Skeletal muscle cell (primary cell): Measurements from ENCODE around the gene TGFBR3.

Experiments
- DNase-seq: peaks from one replicate; pipeline ENCODE4 v3.0.0-alpha.2; 2010; ENCODE audit warnings: low read depth
- H3K4me3 ChIP-seq: 2 replicates; pipeline ENCODE4 v1.5.1; 2011; ENCODE audit warnings: low read depth, mild to moderate bottlenecking, control low read depth, low read length, moderate library complexity

TGFBR3 gene

DNA sequence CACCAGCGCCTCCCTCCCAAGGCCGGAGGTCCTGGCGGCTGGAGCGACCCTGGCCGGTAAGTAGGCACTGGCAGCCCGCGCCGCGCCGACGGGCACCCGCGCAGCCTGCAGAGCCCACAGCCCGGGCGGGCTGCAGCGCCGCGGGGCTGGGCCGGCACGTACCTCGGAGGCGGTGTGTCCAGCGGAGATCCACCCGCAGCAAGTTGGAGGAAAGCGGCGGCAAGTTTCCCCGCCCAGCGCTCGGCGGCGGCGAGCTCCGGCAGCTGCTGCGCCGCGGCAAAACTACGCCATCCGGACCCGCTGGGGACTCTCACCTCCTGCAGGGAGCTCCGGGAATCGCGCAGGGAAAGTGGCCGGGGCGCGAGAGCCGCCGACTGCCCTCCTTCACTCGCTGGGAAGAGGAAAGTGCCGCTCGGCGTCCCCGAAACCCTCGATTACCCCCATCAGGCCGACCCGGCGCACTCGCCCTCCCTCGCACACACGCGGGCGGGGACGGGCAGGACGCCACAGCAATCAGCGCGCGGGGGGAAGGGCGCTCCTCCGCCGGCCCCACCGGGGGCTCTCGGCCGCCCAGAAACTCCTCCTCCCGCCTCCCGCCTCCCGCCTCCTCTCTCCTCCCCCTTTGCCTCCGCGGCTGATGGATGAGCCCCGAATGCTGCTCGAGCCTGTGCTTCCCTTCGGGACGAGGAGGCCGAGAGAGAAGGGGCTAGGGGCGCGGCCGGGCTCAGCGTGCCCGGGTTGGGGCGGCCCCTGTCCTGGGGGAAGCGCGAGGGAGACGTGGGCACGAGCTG, at the start of gene TGFBR3:
TSS of gene TGFBR3 (minus strand) at position 436 of the 791 bp plus-strand sequence. CDS start 24,620 bp downstream, outside the sequence.
- H3K4me3 ChIP-seq: peak within 1 kb of the TSS; percentile 75
- peak; percentile 87 for DNase-seq

DNA sequence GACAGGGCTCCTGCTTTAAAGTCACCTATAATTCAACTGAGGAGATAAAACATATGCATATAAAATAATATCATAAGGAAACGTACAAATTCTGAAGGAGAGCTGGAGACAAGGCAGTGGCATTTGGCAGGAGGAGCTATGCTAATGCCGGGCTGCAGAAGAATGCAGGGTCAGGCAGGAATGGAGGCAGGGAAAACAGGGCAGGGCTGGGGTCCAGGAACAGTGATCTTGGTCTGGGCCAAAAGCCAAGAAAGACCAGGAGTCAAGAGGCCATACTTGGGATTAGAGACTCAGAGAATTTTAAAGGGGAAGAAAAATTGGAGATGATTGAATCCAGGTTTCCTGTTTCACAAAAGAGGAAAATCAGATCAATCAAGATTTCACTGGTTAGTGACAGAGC, 43.3 kb upstream of the TGFBR3 start:
- DNase-seq: no peak
- no peak overlapping the region for H3K4me3 ChIP-seq

GRCh38 chr1:91928026-91928425, 42.1 kb upstream of the TGFBR3 start:
- no peak for DNase-seq
- H3K4me3 ChIP-seq: no peak overlapping the region

GRCh38 chr1:91925644-91926435, 39.9 kb upstream of the TGFBR3 start:
- no peak for DNase-seq
- no peak overlapping the region for H3K4me3 ChIP-seq

GRCh38 chr1:91924146-91924545, 38.2 kb upstream of the TGFBR3 start:
- H3K4me3 ChIP-seq: no peak overlapping the region

GRCh38 chr1:91919962-91920361, 34.0 kb upstream of the TGFBR3 start:
- H3K4me3 ChIP-seq: no peak overlapping the region
- DNase-seq: no peak

More at GRCh38 chr1:91924146-91924545, 38.2 kb upstream of the TGFBR3 start:
- DNase-seq: peak; percentile 41

DNA sequence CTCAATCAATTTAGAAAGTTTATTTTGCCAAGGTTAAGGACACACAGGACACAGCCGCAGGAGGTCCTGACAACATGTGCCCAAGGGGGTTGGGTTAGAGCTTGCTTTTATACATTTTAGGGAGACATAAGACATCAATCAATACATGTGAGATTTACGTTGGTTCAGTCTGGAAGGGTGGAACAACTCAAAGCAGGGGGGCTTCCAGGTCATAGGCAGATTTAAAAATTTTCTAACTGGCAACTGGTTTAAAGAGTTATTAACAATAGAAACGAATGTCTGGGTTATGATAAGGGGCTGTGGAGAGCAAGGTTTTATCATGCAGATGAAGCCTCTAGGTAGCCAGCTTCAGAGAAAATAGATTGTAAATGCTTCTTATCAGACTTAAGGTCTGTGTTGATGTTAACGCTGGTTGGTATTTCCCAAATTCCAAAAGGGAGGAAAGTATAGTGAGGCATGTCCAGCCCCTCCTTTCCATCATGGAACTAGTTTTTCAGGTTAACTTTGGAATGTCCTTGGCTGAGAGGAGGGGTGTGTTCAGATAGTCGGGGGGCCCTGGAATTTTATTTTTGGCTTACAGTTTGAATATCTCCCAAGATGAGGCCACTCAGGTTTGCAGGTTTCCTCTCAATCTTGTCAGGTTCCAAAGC, 31.0 kb upstream of the TGFBR3 start:
- no peak overlapping the region for H3K4me3 ChIP-seq
- no peak for DNase-seq

DNA sequence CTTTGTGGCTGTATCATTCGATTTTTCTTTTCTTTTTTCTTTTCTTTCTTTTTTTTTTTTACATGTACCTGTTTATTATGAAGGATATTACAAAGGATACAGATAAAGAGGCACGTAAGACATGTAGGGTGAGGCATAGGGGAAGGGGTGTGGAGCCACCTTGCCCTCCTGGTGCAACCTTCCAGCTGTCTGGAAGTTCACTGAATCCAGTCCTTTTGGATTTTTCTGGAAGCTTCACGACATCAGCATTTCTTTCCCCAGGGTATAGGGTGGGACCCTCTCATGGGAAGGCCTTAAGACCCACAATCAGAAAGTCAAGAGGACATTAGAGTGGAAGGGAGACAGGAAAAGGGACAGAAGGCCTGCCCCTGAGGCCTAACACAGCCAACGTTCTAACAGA, 30.1 kb upstream of the TGFBR3 start:
- no peak overlapping the region for H3K4me3 ChIP-seq
- no peak for DNase-seq

- no peak overlapping the region for H3K4me3 ChIP-seq
- DNase-seq: no peak
These were observed 27.1 kb upstream of the TGFBR3 start for GRCh38 chr1:91913018-91913417.

GRCh38 chr1:91912266-91912665, 26.3 kb upstream of the TGFBR3 start:
- DNase-seq: no peak

GRCh38 chr1:91901231-91901630, 15.3 kb upstream of the TGFBR3 start:
- no peak for DNase-seq
- no peak overlapping the region for H3K4me3 ChIP-seq

More at GRCh38 chr1:91912266-91912665, 26.3 kb upstream of the TGFBR3 start:
- no peak overlapping the region for H3K4me3 ChIP-seq

DNA sequence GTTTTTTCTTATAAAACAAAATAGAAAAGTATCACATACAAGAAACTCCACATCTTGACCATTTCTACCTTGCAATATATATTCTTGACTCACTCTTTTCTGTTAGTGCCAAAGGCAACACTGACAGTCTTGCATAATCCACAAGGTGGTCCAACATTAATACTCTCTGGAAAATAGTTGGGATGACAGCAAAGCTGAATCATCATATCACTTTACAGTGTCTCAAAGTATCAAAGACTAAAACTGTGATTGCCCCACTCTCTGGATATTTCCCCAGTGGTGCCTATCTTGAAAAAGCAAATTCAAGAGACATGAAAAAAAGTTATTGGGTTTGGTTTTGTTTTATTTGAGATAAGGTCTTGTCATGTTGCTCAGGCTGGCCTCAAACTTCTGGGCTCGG, 14.6 kb upstream of the TGFBR3 start:
- DNase-seq: peak; percentile 88
- H3K4me3 ChIP-seq: no peak overlapping the region

DNA sequence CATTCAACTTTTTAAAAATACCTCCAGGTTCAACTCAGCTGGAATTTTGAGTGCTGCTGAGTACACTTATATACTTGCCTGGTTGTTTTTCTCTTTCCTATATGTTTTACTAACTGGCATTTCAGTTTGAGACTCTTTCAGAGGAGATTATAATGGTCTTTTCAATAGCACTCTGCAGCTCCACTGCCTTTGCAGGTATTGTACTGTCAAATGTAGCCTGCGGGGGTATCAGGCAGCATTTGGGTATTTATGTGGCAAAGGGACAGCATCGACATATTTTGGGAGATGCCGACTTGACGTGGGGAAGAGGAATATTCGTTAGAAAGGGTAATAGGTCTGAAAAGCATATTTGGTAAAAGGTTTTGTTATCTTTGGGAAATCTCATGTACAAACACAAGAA, 11.1 kb upstream of the TGFBR3 start:
- H3K4me3 ChIP-seq: no peak overlapping the region
- no peak for DNase-seq

DNA sequence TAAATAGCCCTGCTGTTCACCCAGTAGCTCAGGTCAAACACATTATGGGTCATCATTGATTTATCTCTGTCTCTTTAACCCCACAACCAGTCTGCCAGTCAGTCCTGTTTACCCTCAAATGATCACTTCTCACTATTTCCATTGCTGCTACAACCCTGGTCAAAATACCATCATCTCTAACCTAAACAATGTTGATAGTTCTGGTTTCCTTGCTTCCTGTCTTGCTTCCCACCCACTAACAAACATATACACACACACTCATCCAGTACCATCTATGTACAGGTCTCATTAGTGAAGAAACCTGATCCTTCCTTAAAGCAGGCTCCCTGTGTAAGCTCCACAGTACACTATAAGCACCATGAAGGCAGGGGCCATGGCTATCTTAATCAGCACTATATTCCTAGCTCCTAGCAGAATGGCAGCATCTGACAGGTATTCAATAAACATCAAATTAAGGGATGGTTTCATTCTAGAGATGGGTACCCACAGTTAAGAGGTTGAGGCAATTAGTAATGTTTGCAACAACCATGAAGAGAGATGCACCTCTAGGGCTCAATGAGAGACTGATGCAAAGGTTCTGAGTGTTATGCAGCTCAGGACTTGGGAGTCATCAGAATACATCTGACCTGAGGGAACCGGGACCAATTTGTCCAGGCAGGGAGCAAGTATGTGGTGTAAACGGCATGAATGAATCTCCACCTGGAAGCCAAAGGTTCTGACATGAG, 10.0 kb upstream of the TGFBR3 start:
- DNase-seq: no peak

GRCh38 chr1:91894036-91894761, 8.2 kb upstream of the TGFBR3 start:
- H3K4me3 ChIP-seq: no peak overlapping the region
- no peak for DNase-seq

More for the DNA sequence above, 10.0 kb upstream of the TGFBR3 start:
- no peak overlapping the region for H3K4me3 ChIP-seq

GRCh38 chr1:91891969-91892368, 6.0 kb upstream of the TGFBR3 start:
- no peak for DNase-seq
- no peak overlapping the region for H3K4me3 ChIP-seq

- no peak overlapping the region for H3K4me3 ChIP-seq
These were observed 5.5 kb upstream of the TGFBR3 start for GRCh38 chr1:91891454-91891853.

GRCh38 chr1:91889717-91890459, 3.9 kb upstream of the TGFBR3 start:
- no peak for DNase-seq
- no peak overlapping the region for H3K4me3 ChIP-seq

More at GRCh38 chr1:91891454-91891853, 5.5 kb upstream of the TGFBR3 start:
- DNase-seq: peak; percentile 42
